HG03060 (cell line): ENCODE results near the gene PCDHGA1.

Experiments
- ATAC-seq: cut with Tn5 transposase; IDR thresholded peaks from one replicate; pipeline ENCODE4 v1.9.1; 2021; ENCODE audit warnings: low read depth, moderate number of reproducible peaks; ENCODE audit not compliant: unreplicated experiment

Gene PCDHGA1

GRCh38 chr5:141524604-141525597 lies 194.6 kb downstream of the PCDHGA1 start:
- ATAC-seq, result peak; percentile 40

DNA sequence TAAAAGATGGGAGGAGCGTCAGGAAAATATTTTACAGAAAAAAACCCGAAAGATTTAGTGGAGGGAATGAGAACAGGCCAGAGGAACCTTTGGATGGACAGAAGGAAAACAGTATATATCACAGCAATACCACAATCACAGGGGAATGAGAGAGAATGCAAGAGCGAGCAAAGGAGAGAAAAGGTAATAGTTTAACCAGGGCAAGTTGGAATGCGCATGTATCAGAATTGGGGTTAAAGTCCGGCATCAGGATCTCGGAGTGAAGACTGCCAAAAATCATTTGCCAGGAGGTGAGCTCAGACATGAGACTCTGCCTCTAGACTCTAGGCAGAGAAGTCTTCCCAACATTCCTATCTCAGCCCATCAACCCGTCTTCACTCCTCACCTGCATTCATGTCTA lies 195.3 kb downstream of the PCDHGA1 start:
- ATAC-seq, result no peak

- ATAC-seq, result no peak
These were observed 197.1 kb downstream of the PCDHGA1 start for GRCh38 chr5:141527426-141527825.

- no peak for ATAC-seq
These were observed 198.1 kb downstream of the PCDHGA1 start for GRCh38 chr5:141528291-141528984.

DNA sequence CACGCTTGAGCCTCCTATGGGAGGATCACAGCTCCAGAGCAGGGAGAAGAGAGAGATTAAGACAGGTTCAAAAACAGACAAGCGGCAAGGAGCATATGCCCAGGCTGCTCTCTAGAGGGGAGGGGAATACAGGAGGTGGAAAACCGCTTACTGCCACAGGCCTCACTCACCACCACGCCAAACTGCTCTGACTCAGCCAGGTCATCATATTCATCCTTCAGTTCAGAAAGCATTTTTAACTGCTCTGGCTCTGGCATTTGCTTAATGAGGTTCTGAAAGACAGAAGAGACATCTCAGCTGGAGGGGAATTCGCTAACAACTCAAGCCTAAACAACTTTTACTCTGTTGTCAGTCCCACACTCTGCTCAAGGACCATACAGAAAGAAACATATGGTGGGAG lies 198.7 kb downstream of the PCDHGA1 start:
- no peak for ATAC-seq

DNA sequence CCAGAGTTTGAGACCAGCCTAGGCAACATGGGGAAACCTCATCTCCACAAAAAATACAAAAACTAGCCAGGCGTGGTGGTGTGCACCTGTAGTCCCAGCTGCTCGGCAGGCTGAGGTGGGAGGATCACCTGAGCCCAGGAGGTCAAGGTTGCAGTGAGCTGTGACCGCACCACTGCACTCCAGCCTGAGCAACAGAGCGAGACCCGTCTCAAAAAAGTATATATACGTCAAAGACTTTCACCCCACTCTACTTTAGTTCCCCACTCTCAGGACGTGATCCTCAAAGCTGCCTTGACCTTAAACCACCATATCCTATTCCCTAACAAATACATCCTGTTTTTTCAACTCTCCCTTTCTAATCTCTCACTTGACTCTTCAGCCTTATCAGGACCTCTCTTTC lies 199.6 kb downstream of the PCDHGA1 start:
- ATAC-seq, result peak; percentile 41

GRCh38 chr5:141532726-141533125 lies 202.4 kb downstream of the PCDHGA1 start:
- ATAC-seq, result no peak

- ATAC-seq, result no peak
These were observed 203.6 kb downstream of the PCDHGA1 start for GRCh38 chr5:141533897-141534296.

DNA sequence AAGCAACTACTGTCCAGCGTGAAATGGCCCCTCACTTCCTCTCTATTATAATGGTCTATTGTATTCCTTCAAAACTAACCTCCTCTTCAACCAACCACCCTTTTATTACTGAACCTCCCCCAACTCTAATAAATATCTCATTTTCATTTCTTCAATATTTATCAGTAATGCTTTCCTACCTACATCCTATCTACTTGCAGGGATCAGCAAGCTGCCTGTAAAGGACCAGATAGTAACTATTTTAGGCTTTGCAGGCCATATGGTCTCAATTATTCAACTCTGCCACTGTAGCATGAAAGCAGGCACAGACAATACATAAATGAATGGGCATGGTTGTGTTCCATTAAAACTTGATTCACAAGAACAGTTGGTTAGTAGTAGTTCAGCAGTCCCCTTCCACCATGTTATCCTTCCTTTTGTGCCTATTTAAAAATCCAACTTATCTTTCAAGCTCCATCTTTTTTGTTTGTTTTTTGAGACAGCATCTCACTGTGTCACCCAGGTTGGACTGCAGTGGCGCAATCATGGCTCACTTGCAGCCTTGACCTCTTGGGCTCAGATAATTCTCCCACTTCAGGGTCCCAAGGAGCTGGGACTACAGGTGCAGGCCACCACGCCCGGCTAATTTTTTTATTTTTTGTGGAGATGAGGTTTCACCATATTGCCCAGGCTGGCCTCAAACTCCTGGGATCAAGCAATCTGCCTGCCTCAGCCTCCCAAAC lies 204.3 kb downstream of the PCDHGA1 start:
- no peak for ATAC-seq

DNA sequence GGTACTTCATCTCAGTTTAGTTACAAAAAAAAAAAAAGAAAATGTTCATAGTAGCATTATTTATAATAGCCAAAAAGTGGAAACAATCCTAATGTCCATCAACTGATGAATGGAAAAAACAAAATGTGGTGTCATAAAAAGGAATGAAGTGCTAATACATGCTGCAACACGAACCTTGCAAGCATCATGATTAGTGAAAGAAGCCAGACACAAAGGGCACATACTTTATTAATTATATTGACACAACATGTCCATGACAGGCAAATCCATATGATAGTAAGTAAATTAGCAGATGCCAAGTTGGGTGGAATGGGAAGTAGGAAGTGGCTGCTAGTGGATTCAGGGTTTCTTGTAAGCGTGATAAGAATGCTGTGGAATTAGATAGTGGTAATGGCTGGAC lies 212.7 kb downstream of the PCDHGA1 start:
- no peak for ATAC-seq

GRCh38 chr5:141547488-141547887 lies 217.2 kb downstream of the PCDHGA1 start:
- ATAC-seq, result no peak

- ATAC-seq, result no peak
These were observed 217.6 kb downstream of the PCDHGA1 start for GRCh38 chr5:141547921-141548320.

GRCh38 chr5:141557681-141558136 lies 227.4 kb downstream of the PCDHGA1 start:
- ATAC-seq, result peak; percentile 85

- no peak for ATAC-seq
These were observed 227.8 kb downstream of the PCDHGA1 start for GRCh38 chr5:141558150-141558549.

GRCh38 chr5:141559461-141559860 lies 229.1 kb downstream of the PCDHGA1 start:
- no peak for ATAC-seq

DNA sequence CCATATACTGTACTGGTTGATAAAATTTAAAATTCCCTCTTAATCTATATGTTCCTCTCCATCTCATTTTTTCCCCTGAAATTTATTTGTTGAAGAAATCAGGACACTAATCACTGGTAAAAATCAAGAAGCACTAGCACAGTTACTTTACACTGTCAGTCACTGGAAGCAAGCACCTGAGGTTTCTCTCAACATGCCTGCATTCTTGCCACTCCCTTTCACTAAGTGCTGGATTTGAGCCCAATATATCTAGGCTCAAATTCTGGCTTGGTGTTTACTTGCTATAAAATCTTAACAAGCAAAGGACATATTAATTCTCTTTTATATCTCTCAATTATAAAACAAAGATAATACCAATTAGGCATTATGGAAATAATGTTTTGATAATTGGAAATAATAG lies 229.8 kb downstream of the PCDHGA1 start:
- ATAC-seq, result no peak

GRCh38 chr5:141560725-141561483 lies 230.6 kb downstream of the PCDHGA1 start:
- no peak for ATAC-seq
